ENCODE data around the gene ATP5ME.

Gene ATP5ME

GRCh38 chr4:685679-686412 is 11.8 kb upstream of the ATP5ME start:
- no peak for ATAC-seq
- no peak for TF ChIP-seq CSRNP3 (CRISPR knock-in tag; IDR thresholded peaks at IDR 0.05)
- TF ChIP-seq ZFP30 (CRISPR knock-in tag; IDR thresholded peaks at IDR 0.05), result no peak
- no peak for TF ChIP-seq BACH2 (CRISPR knock-in tag; IDR thresholded peaks at IDR 0.05; ENCODE audit: borderline replicate concordance)
- TF ChIP-seq ZFP3 (CRISPR knock-in tag; IDR thresholded peaks at IDR 0.05), result no peak
- no peak for TF ChIP-seq ARNTL (CRISPR knock-in tag; IDR thresholded peaks at IDR 0.05; ENCODE audit: borderline replicate concordance, low read depth)

GRCh38 chr4:684623-685327 is 10.7 kb upstream of the ATP5ME start:
- ATAC-seq, result no peak
- no peak for TF ChIP-seq ARNTL (CRISPR knock-in tag; IDR thresholded peaks at IDR 0.05; ENCODE audit: borderline replicate concordance, low read depth)
- no peak for TF ChIP-seq ZC3H10 (CRISPR knock-in tag; IDR thresholded peaks at IDR 0.05)
- no peak for TF ChIP-seq OSR1 (CRISPR knock-in tag; IDR thresholded peaks at IDR 0.05)
- no peak for TF ChIP-seq ZNF565 (CRISPR knock-in tag; conservative IDR thresholded peaks at IDR 0.05; ENCODE audit: low read depth)
- TF ChIP-seq ESRRG (CRISPR knock-in tag; IDR thresholded peaks at IDR 0.05), result no peak
- TF ChIP-seq TSHZ2 (CRISPR knock-in tag; IDR thresholded peaks at IDR 0.05), result no peak
- no peak for TF ChIP-seq TCF4 (CRISPR knock-in tag; IDR thresholded peaks at IDR 0.05; ENCODE audit: borderline replicate concordance)
- TF ChIP-seq PPARA (CRISPR knock-in tag; IDR thresholded peaks at IDR 0.05; ENCODE audit: borderline replicate concordance), result no peak
- no peak for TF ChIP-seq ZFP3 (CRISPR knock-in tag; IDR thresholded peaks at IDR 0.05)
- TF ChIP-seq BACH2 (CRISPR knock-in tag; IDR thresholded peaks at IDR 0.05; ENCODE audit: borderline replicate concordance), result no peak
- no peak for TF ChIP-seq POU6F1 (CRISPR knock-in tag; IDR thresholded peaks at IDR 0.05; ENCODE audit: borderline replicate concordance, low read depth)
- TF ChIP-seq TOX (CRISPR knock-in tag; IDR thresholded peaks at IDR 0.05; ENCODE audit: borderline replicate concordance), result no peak
- no peak for TF ChIP-seq PATZ1 (CRISPR knock-in tag; IDR thresholded peaks at IDR 0.05; ENCODE audit: borderline replicate concordance)
- no peak for TF ChIP-seq RARB (CRISPR knock-in tag; IDR thresholded peaks at IDR 0.05)

- no peak for TF ChIP-seq CSDC2 (CRISPR knock-in tag; IDR thresholded peaks at IDR 0.05)
- peak; percentile 39; the same call in 1 of the 2 replicates for TF ChIP-seq PATZ1 (CRISPR knock-in tag; IDR thresholded peaks at IDR 0.05; ENCODE audit: borderline replicate concordance)
- ATAC-seq, result peak; percentile 70
Measured at GRCh38 chr4:683982-684622, 10.0 kb upstream of the ATP5ME start.

All from SK-N-SH treated with all-trans-retinoic acid at 6 μM for 48 hours (cell line).